ENCODE results near the gene RNF182. TPM values are rescaled to one million over a fixed set of nuclear protein-coding genes. Genes with fewer than 3 reads are reported as not detected.

The RNF182 gene
- total RNA-seq, 2 experiments from 2014 or later: not detected

Other genes starting within 250 kb of the RNF182 start
- 10 to 100 TPM; 61.2 to 62.9 TPM for gene RANBP9, start 213.1 kb upstream of the RNF182 start, total RNA-seq
- gene MCUR1, start 110.4 kb upstream of the RNF182 start, total RNA-seq: 10 to 100 TPM; 27.1 to 28.3 TPM
- 10 to 100 TPM; 11.9 to 13.8 TPM for gene CD83, start 192.8 kb downstream of the RNF182 start, total RNA-seq